Keratinocyte (primary cell): ENCODE measurements around the gene PCDHB7. TPM values are rescaled to one million over a fixed set of nuclear protein-coding genes. Genes with fewer than 3 reads are reported as not detected.
"Not testable (repeated sequence)": the region's sequence is repeated elsewhere in the genome, so short reads cannot be mapped to it uniquely, and the experiment has no call there.

Source experiments
- DNase-seq: peaks from one replicate; pipeline ENCODE4 v3.0.0-alpha.2; 2011; ENCODE audit warnings: low read depth, missing footprints, low spot score
- FAIRE-seq: peaks from 2 replicates; lab custom pipeline; 2011; peaks lifted over from hg19 to GRCh38; lab: Jason Lieb, UNC
- H2AFZ ChIP-seq: 2 replicates; pipeline ENCODE4 v1.6.0; 2012; ENCODE audit warnings: low read length, control low read depth, inconsistent platforms; ENCODE audit not compliant: control insufficient read depth
- H3K27ac ChIP-seq: 2 replicates; pipeline ENCODE4 v1.5.1; 2011; ENCODE audit warnings: low read length; ENCODE audit not compliant: control insufficient read depth, insufficient read depth
- H3K27me3 ChIP-seq: 3 replicates; pipeline ENCODE4 v1.6.0; 2011; ENCODE audit warnings: low read length; ENCODE audit not compliant: control insufficient read depth, insufficient read depth; ENCODE audit errors: extremely low read depth
- H3K36me3 ChIP-seq, 2 experiments: 2 replicates in 1 of 2; 3 replicates in 1 of 2; pipeline ENCODE4 v1.5.1; 2011; ENCODE audit warnings: low read length in 2 of 2, mild to moderate bottlenecking in 1 of 2; ENCODE audit not compliant: control insufficient read depth in 2 of 2, insufficient read depth in 2 of 2; ENCODE audit errors: extremely low read depth in 1 of 2
- H3K4me1 ChIP-seq: 3 replicates; pipeline ENCODE4 v1.5.1; 2011; ENCODE audit warnings: low read length; ENCODE audit not compliant: control insufficient read depth, insufficient read depth; ENCODE audit errors: extremely low read depth
- H3K4me2 ChIP-seq: 3 replicates; pipeline ENCODE4 v1.6.0; 2011; ENCODE audit warnings: low read depth, low read length; ENCODE audit not compliant: control insufficient read depth, insufficient read depth; ENCODE audit errors: extremely low read depth
- H3K4me3 ChIP-seq, 3 experiments: fragments of 200-600 bp in 1 of 3; sonication (generic) in 1 of 3; 2 replicates in 2 of 3; 3 replicates in 1 of 3; pipeline ENCODE4 v1.5.1; 2011 to 2016; ENCODE audit warnings: low read length in 3 of 3, mild to moderate bottlenecking in 3 of 3, control low read depth in 2 of 3, inconsistent platforms in 1 of 3, low read depth in 1 of 3, mixed read lengths in 1 of 3, mixed run types in 1 of 3, moderate library complexity in 1 of 3; ENCODE audit not compliant: control insufficient read depth in 2 of 3, insufficient read depth in 2 of 3; ENCODE audit errors: extremely low read depth in 1 of 3
- H3K79me2 ChIP-seq: 2 replicates; pipeline ENCODE4 v1.6.0; 2012; ENCODE audit warnings: low read length; ENCODE audit not compliant: control insufficient read depth, insufficient read depth
- H3K9ac ChIP-seq: 3 replicates; pipeline ENCODE4 v1.6.0; 2011; ENCODE audit warnings: low read length; ENCODE audit not compliant: control insufficient read depth, insufficient read depth; ENCODE audit errors: extremely low read depth
- H3K9me1 ChIP-seq: 3 replicates; pipeline ENCODE4 v1.6.0; 2011; ENCODE audit warnings: low read length; ENCODE audit not compliant: control insufficient read depth, insufficient read depth; ENCODE audit errors: extremely low read depth
- H3K9me3 ChIP-seq: 2 replicates; pipeline ENCODE4 v1.5.1; 2012; ENCODE audit warnings: low read depth, low read length; ENCODE audit not compliant: control insufficient read depth
- H4K20me1 ChIP-seq: 3 replicates; pipeline ENCODE4 v1.6.0; 2011; ENCODE audit warnings: low read length; ENCODE audit not compliant: control insufficient read depth, insufficient read depth; ENCODE audit errors: extremely low read depth
- EZH2 ChIP-seq: IDR thresholded peaks from one replicate; pipeline ENCODE4 v1.6.1; 2012; ENCODE audit warnings: inconsistent platforms, mild to moderate bottlenecking, low read length, moderate library complexity
- dilution Hi-C: fragments of 300-500 bp; cut with MboI; formaldehyde crosslinking; loops from one replicate; pipeline ENCODE4 v1.7.0; 2020; ENCODE audit warnings: low sequenced_read_pairs; ENCODE audit not compliant: extremely low pct_ligation_motif_present
- polyA plus RNA-seq, 5 experiments: library from polyadenylated mRNA; depleted of rRNA in 3 of 5; stranded (reverse) in 3 of 5; stranded (forward) in 1 of 5; unstranded in 1 of 5; fragments of >200 nt; gene quantifications; 1 replicate in 1 of 5; 2 replicates in 3 of 5; 3 replicates in 1 of 5; pipeline versions ENCODE4 v1.2.1 to v1.2.3, GENCODE V29; 2011 to 2012; ENCODE audit warnings: missing spikeins in 2 of 5, low read depth in 1 of 5, low replicate concordance in 1 of 5
- TF ChIP-seq, protein P1 (sequence below), 3 experiments: IDR thresholded peaks in 1 of 3; conservative IDR thresholded peaks in 1 of 3; optimal IDR thresholded peaks in 1 of 3; 2 replicates in 2 of 3; 3 replicates in 1 of 3; pipeline versions ENCODE3 to v1.5.1; 2011; ENCODE audit warnings: low read length in 3 of 3, mild to moderate bottlenecking in 3 of 3, moderate library complexity in 2 of 3, control low read depth in 1 of 3, inconsistent platforms in 1 of 3; ENCODE audit not compliant: insufficient read depth in 2 of 3; ENCODE audit errors: extremely low read depth in 1 of 3

The PCDHB7 gene
- polyA plus RNA-seq, 1 donor (not counting 4 experiments of a cell fraction or from before 2014, with no cell fraction given), result not detected

DNA sequence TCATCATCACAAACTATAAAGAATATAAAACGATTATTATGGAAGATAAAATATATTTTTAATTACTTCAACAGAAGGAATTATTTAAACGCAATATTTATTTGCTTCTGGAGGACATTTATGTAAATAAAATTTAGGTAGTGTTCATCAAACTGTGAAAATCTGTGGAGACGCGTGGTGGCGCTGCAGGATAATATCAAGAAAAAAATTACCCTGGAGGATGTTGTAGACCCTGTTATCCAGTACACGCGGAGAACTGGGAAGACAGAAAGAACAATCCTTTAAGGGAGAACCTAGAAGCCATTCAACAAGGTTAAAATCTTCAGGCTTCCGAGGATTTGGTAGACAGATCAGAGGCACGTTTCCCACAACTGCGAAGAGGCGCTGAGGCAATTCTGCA is 36.0 kb downstream of the PCDHB7 start, which contains the start of gene PCDHB12:
TSS of gene PCDHB12 (plus strand) at position 242 of the 400 bp plus-strand sequence. CDS start 189 bp downstream, outside the sequence.
- Histone ChIP-seq H3K36me3 (no peaks in the 10 kb centered on the region), H3K4me2 (no peak within 1 kb of the TSS), H3K27ac (no peak within 1 kb of the TSS), H3K4me3 (no peak within 1 kb of the TSS), H3K79me2 (no peaks in the 10 kb centered on the region), H3K9me3 (peaks cover 2% of the 10 kb centered on the region), H2AFZ (no peak within 1 kb of the TSS), H3K9me1 (no peaks in the 10 kb centered on the region), H3K4me1 (no peaks in the 10 kb centered on the region), H4K20me1 (no peaks in the 10 kb centered on the region), H3K9ac (no peak within 1 kb of the TSS), H3K27me3 (no peaks in the 10 kb centered on the region)
- DNase-seq (no peak), FAIRE-seq (no peak)
- no peak for TF ChIP-seq EZH2
- TF ChIP-seq, protein P1, sequence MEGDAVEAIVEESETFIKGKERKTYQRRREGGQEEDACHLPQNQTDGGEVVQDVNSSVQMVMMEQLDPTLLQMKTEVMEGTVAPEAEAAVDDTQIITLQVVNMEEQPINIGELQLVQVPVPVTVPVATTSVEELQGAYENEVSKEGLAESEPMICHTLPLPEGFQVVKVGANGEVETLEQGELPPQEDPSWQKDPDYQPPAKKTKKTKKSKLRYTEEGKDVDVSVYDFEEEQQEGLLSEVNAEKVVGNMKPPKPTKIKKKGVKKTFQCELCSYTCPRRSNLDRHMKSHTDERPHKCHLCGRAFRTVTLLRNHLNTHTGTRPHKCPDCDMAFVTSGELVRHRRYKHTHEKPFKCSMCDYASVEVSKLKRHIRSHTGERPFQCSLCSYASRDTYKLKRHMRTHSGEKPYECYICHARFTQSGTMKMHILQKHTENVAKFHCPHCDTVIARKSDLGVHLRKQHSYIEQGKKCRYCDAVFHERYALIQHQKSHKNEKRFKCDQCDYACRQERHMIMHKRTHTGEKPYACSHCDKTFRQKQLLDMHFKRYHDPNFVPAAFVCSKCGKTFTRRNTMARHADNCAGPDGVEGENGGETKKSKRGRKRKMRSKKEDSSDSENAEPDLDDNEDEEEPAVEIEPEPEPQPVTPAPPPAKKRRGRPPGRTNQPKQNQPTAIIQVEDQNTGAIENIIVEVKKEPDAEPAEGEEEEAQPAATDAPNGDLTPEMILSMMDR (optimal IDR thresholded peaks at IDR 0.05 in 1 of 3, IDR thresholded peaks at IDR 0.05 in 1 of 3, conservative IDR thresholded peaks at IDR 0.05 in 1 of 3; ENCODE audit: extremely low read depth in 1 of 3, insufficient read depth in 2 of 3, low read length in 3 of 3), result no peak
- dilution Hi-C loops, result no loop called here

DNA sequence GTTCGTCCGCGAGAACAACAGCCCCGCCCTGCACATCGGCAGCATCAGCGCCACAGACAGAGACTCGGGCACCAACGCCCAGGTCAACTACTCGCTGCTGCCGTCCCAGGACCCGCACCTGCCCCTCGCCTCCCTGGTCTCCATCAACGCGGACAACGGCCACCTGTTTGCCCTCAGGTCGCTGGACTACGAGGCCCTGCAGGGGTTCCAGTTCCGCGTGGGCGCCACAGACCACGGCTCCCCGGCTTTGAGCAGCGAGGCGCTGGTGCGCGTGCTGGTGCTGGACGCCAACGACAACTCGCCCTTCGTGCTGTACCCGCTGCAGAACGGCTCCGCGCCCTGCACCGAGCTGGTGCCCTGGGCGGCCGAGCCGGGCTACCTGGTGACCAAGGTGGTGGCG is 37.8 kb downstream of the PCDHB7 start:
- dilution Hi-C loops, FAIRE-seq, H3K27me3 ChIP-seq, H3K4me2 ChIP-seq, H3K79me2 ChIP-seq, H3K9me3 ChIP-seq, H4K20me1 ChIP-seq, H3K36me3 ChIP-seq, H3K9me1 ChIP-seq, DNase-seq, H3K27ac ChIP-seq, H3K9ac ChIP-seq, H2AFZ ChIP-seq, H3K4me3 ChIP-seq, H3K4me1 ChIP-seq: not testable (repeated sequence)

DNA sequence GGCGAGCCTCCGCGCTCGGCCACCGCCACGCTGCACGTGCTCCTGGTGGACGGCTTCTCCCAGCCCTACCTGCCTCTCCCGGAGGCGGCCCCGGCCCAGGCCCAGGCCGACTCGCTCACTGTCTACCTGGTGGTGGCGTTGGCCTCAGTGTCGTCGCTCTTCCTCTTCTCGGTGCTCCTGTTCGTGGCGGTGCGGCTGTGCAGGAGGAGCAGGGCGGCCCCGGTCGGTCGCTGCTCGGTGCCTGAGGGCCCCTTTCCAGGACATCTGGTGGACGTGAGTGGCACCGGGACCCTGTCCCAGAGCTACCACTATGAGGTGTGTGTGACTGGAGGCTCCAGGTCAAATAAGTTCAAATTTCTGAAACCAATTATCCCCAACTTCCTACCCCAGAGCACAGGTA is 38.4 kb downstream of the PCDHB7 start:
- dilution Hi-C loops, H3K36me3 ChIP-seq, H3K4me2 ChIP-seq, DNase-seq, H3K4me3 ChIP-seq, H3K9ac ChIP-seq, H2AFZ ChIP-seq, H3K9me3 ChIP-seq, FAIRE-seq, H4K20me1 ChIP-seq, H3K79me2 ChIP-seq, H3K4me1 ChIP-seq, H3K9me1 ChIP-seq, H3K27ac ChIP-seq, H3K27me3 ChIP-seq: not testable (repeated sequence)

DNA sequence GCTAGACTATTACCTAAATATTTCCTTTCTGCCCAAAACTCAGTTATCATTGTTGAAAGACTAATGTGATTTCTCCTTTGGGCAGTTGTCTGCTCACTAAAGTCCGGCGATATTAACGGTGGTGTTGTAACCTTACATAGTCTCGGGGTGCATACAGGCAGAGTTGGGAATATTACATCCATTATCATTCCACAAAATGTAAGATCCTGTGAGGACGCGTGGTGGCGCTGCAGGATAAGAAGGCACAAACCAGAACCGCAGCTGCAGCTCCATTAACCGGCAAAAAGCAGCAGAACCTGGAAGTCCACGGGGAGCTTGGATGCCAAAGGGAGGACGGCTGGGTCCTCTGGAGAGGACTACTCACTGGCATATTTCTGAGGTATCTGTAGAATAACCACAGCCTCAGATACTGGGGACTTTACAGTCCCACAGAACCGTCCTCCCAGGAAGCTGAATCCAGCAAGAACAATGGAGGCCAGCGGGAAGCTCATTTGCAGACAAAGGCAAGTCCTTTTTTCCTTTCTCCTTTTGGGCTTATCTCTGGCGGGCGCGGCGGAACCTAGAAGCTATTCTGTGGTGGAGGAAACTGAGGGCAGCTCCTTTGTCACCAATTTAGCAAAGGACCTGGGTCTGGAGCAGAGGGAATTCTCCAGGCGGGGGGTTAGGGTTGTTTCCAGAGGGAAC is 41.4 kb downstream of the PCDHB7 start, which contains the start of gene PCDHB13:
TSS of gene PCDHB13 (plus strand) at position 264 of the 684 bp plus-strand sequence. CDS start at position 469, 205 bp downstream.
- H2AFZ ChIP-seq, H3K36me3 ChIP-seq, DNase-seq, H3K79me2 ChIP-seq, FAIRE-seq, dilution Hi-C loops, H3K9ac ChIP-seq, H3K9me3 ChIP-seq, H3K27me3 ChIP-seq, H3K4me2 ChIP-seq, H3K4me1 ChIP-seq, H3K9me1 ChIP-seq, H3K27ac ChIP-seq, H3K4me3 ChIP-seq, H4K20me1 ChIP-seq: not testable (repeated sequence)
